NT2/D1 (cell line): ENCODE measurements around the gene CKLF.

ENCODE experiments used
- SUZ12 ChIP-seq: IDR thresholded peaks from 2 replicates; pipeline ENCODE4 v1.6.1; 2011; ENCODE audit not compliant: insufficient read length, insufficient read depth; ENCODE audit errors: extremely low read depth
- YY1 ChIP-seq: IDR thresholded peaks from 2 replicates; pipeline ENCODE4 v1.6.1; 2011; ENCODE audit not compliant: insufficient read length, insufficient read depth
- ZNF274 ChIP-seq: IDR thresholded peaks from 2 replicates; pipeline ENCODE4 v1.6.1; 2011; ENCODE audit warnings: mild to moderate bottlenecking, low read depth, low read length

- no peak for TF ChIP-seq SUZ12
- no peak for TF ChIP-seq YY1
- TF ChIP-seq ZNF274, result no peak
These were observed 3.5 kb upstream of the CKLF start for GRCh38 chr16:66548868-66549267.
